H1 (cell line): ENCODE data around the gene GID8. TPM values are rescaled to one million over a fixed set of nuclear protein-coding genes. Genes with fewer than 3 reads are reported as not detected.

Experiments used
- CTCF ChIA-PET: fragments of 300-600 bp; sonication (Branson Sonifier 250); formaldehyde crosslinking; loops from one replicate; lab custom pipeline; 2021; ENCODE audit not compliant: partially characterized antibody; lab: Charles Lee
- POLR2A ChIA-PET: fragments of 300-600 bp; sonication (Branson Sonifier 250); formaldehyde crosslinking; loops from one replicate; lab custom pipeline; 2021; ENCODE audit warnings: inconsistent platforms; ENCODE audit not compliant: partially characterized antibody; lab: Charles Lee
- DNase-seq, 2 experiments: peaks; one replicate each; pipeline versions ENCODE4 v3.0.0 to v3.0.0-alpha.2; 2010 to 2022; ENCODE audit warnings: low spot score in 2 of 2, low read depth in 1 of 2, mixed read lengths in 1 of 2
- FAIRE-seq: peaks from 2 replicates; lab custom pipeline; 2011; peaks lifted over from hg19 to GRCh38; lab: Jason Lieb, UNC
- H2AFZ ChIP-seq: 2 replicates; pipeline ENCODE4 v1.8.1; 2012; ENCODE audit warnings: low read length, inconsistent platforms
- H2AK5ac ChIP-seq: 2 replicates; pipeline ENCODE4 v1.6.1; 2013; ENCODE audit warnings: low read depth, low read length
- H2BK120ac ChIP-seq: replicated peaks from 2 replicates; pipeline ENCODE3; 2013; ENCODE audit warnings: low read depth, low read length, inconsistent platforms
- H2BK12ac ChIP-seq: 2 replicates; pipeline ENCODE4 v1.6.1; 2013; ENCODE audit warnings: low read depth, low read length
- H2BK15ac ChIP-seq: 2 replicates; pipeline ENCODE4 v1.6.1; 2013; ENCODE audit warnings: low read length
- H2BK20ac ChIP-seq: 2 replicates; pipeline ENCODE4 v1.6.1; 2013; ENCODE audit warnings: low read length
- H2BK5ac ChIP-seq: 2 replicates; pipeline ENCODE4 v1.6.1; 2013; ENCODE audit warnings: low read depth, low read length
- H3K14ac ChIP-seq: 2 replicates; pipeline ENCODE4 v1.6.1; 2013; ENCODE audit warnings: inconsistent platforms; ENCODE audit not compliant: insufficient read length
- H3K18ac ChIP-seq: 2 replicates; pipeline ENCODE4 v1.6.1; 2013; ENCODE audit warnings: low read length; ENCODE audit errors: extremely low read depth
- H3K23ac ChIP-seq: 2 replicates; pipeline ENCODE4 v1.6.1; 2013; ENCODE audit warnings: inconsistent platforms; ENCODE audit not compliant: insufficient read length
- H3K23me2 ChIP-seq: 2 replicates; pipeline ENCODE4 v1.6.1; 2013; ENCODE audit warnings: low read depth, low read length
- H3K27ac ChIP-seq: 2 replicates; pipeline ENCODE4 v1.6.1; 2011; ENCODE audit warnings: low read depth, low read length, inconsistent platforms
- H3K27me3 ChIP-seq, 4 experiments: replicated peaks in 1 of 4; 1 replicate in 1 of 4; 2 replicates in 3 of 4; pipeline versions ENCODE4 v1.6.1 to v1.8.1; 2011 to 2013; ENCODE audit warnings: low read length in 3 of 4, mild to moderate bottlenecking in 3 of 4, inconsistent platforms in 2 of 4, mixed read lengths in 2 of 4, moderate library complexity in 1 of 4; ENCODE audit not compliant: control insufficient read depth in 3 of 4, insufficient read depth in 3 of 4; ENCODE audit errors: extremely low read depth in 1 of 4
- H3K36me3 ChIP-seq, 4 experiments: 2 replicates each; pipeline versions ENCODE4 v1.6.1 to v1.8.1; 2011 to 2013; ENCODE audit warnings: mild to moderate bottlenecking in 4 of 4, low read length in 3 of 4, moderate library complexity in 2 of 4, control low read depth in 1 of 4, inconsistent platforms in 1 of 4; ENCODE audit not compliant: insufficient read depth in 4 of 4, control insufficient read depth in 2 of 4
- H3K4ac ChIP-seq: replicated peaks from 2 replicates; pipeline ENCODE3; 2013; ENCODE audit warnings: low read length, low read depth, mixed read lengths, inconsistent platforms; ENCODE audit not compliant: insufficient read length
- H3K4me1 ChIP-seq, 4 experiments: replicated peaks in 1 of 4; 1 replicate in 1 of 4; 2 replicates in 3 of 4; pipeline versions ENCODE4 v1.6.1 to v1.8.1; 2011 to 2013; ENCODE audit warnings: low read length in 3 of 4, inconsistent platforms in 2 of 4, mixed read lengths in 1 of 4; ENCODE audit not compliant: insufficient read depth in 4 of 4, control insufficient read depth in 3 of 4
- H3K4me2 ChIP-seq, 2 experiments: 2 replicates each; pipeline versions ENCODE4 v1.6.1 to v1.8.1; 2011 to 2013; ENCODE audit warnings: low read depth in 2 of 2, low read length in 2 of 2, control low read depth in 1 of 2, inconsistent platforms in 1 of 2, mild to moderate bottlenecking in 1 of 2; ENCODE audit not compliant: insufficient read depth in 1 of 2
- H3K4me3 ChIP-seq, 4 experiments: fragments of 200-600, 300-600 bp in 1 of 4; sonication (generic), shearing (Covaris generic), sonication (Bioruptor Twin) in 1 of 4; 2 replicates each; pipeline versions ENCODE4 v1.5.1 to v1.8.1; 2011 to 2016; ENCODE audit warnings: low read length in 4 of 4, low read depth in 3 of 4, control low read depth in 2 of 4, inconsistent platforms in 2 of 4, mild to moderate bottlenecking in 2 of 4, mixed read lengths in 1 of 4, moderate library complexity in 1 of 4; ENCODE audit not compliant: insufficient read depth in 2 of 4; ENCODE audit errors: extremely low read depth in 1 of 4
- H3K56ac ChIP-seq: replicated peaks from 2 replicates; pipeline ENCODE3; 2013; ENCODE audit warnings: low read depth, mild to moderate bottlenecking, mixed read lengths, low read length, inconsistent platforms; ENCODE audit not compliant: insufficient read length
- H3K79me1 ChIP-seq: 2 replicates; pipeline ENCODE4 v1.6.1; 2013; ENCODE audit warnings: low read depth, low read length, control low read depth
- H3K79me2 ChIP-seq, 2 experiments: 2 replicates each; pipeline versions ENCODE4 v1.6.1 to v1.8.1; 2012 to 2013; ENCODE audit warnings: low read length in 2 of 2, mild to moderate bottlenecking in 2 of 2, inconsistent platforms in 1 of 2; ENCODE audit not compliant: insufficient read depth in 2 of 2, control insufficient read depth in 1 of 2
- H3K9ac ChIP-seq, 4 experiments: replicated peaks in 1 of 4; 1 replicate in 1 of 4; 2 replicates in 3 of 4; pipeline versions ENCODE4 v1.6.1 to v1.8.1; 2011 to 2013; ENCODE audit warnings: low read depth in 3 of 4, low read length in 3 of 4, control low read depth in 2 of 4, mild to moderate bottlenecking in 2 of 4, moderate library complexity in 2 of 4, inconsistent platforms in 1 of 4; ENCODE audit errors: extremely low read depth in 1 of 4
- H3K9me3 ChIP-seq, 2 experiments: 2 replicates each; pipeline versions ENCODE4 v1.6.1 to v1.8.1; 2012 to 2013; ENCODE audit warnings: mild to moderate bottlenecking in 2 of 2, moderate library complexity in 2 of 2, control low read depth in 1 of 2, inconsistent platforms in 1 of 2, low read depth in 1 of 2, low read length in 1 of 2, mixed read lengths in 1 of 2; ENCODE audit not compliant: insufficient read depth in 2 of 2
- H4K20me1 ChIP-seq, 2 experiments: replicated peaks in 1 of 2; 2 replicates each; pipeline versions ENCODE3 to v1.8.1; 2011 to 2013; ENCODE audit warnings: inconsistent platforms in 2 of 2, low read length in 2 of 2, mild to moderate bottlenecking in 1 of 2; ENCODE audit not compliant: insufficient read depth in 2 of 2, control insufficient read depth in 1 of 2
- H4K5ac ChIP-seq: 2 replicates; pipeline ENCODE4 v1.6.1; 2013; ENCODE audit warnings: low read length, low read depth, mixed read lengths, inconsistent platforms; ENCODE audit not compliant: insufficient read length
- H4K8ac ChIP-seq: 2 replicates; pipeline ENCODE4 v1.8.0; 2013; ENCODE audit warnings: mild to moderate bottlenecking, moderate library complexity, low read length, inconsistent platforms; ENCODE audit not compliant: insufficient read depth; ENCODE audit errors: extremely low read depth
- H4K91ac ChIP-seq: replicated peaks from 2 replicates; pipeline ENCODE3; 2013; ENCODE audit warnings: low read length, mixed read lengths, inconsistent platforms; ENCODE audit not compliant: insufficient read length
- CHD1 ChIP-seq: IDR thresholded peaks from 2 replicates; pipeline ENCODE4 v1.6.1; 2012; ENCODE audit warnings: low read depth, low read length, improper control_type of control experiment
- EP300 ChIP-seq, 2 experiments: IDR thresholded peaks; 1 replicate in 1 of 2; 2 replicates in 1 of 2; pipeline ENCODE4 v1.6.1; 2011 to 2012; ENCODE audit warnings: low read depth in 2 of 2, low read length in 2 of 2, mild to moderate bottlenecking in 2 of 2, borderline replicate concordance in 1 of 2, inconsistent platforms in 1 of 2, moderate library complexity in 1 of 2
- EZH2 ChIP-seq: fragments of 200-600 bp; sonication (generic); IDR thresholded peaks from 2 replicates; pipeline ENCODE4 v1.7.1; 2012; ENCODE audit warnings: low read depth, mild to moderate bottlenecking, moderate library complexity, low read length, inconsistent platforms; ENCODE audit not compliant: severe bottlenecking
- GABPA ChIP-seq: IDR thresholded peaks from 2 replicates; pipeline ENCODE4 v1.6.1; 2011; ENCODE audit warnings: mild to moderate bottlenecking, low read length, moderate library complexity, borderline replicate concordance; ENCODE audit not compliant: insufficient read depth
- GTF2F1 ChIP-seq: IDR thresholded peaks from 2 replicates; pipeline ENCODE4 v1.6.1; 2012; ENCODE audit warnings: low read depth, low read length, improper control_type of control experiment, borderline replicate concordance
- JUN ChIP-seq: IDR thresholded peaks from 2 replicates; pipeline ENCODE4 v1.6.1; 2011; ENCODE audit warnings: low read depth, mild to moderate bottlenecking, improper control_type of control experiment, low read length
- JUND ChIP-seq: IDR thresholded peaks from 2 replicates; pipeline ENCODE4 v1.6.1; 2011; ENCODE audit warnings: mild to moderate bottlenecking, improper control_type of control experiment, low read length
- POLR2AphosphoS5 ChIP-seq: IDR thresholded peaks from 2 replicates; pipeline ENCODE4 v1.6.1; 2011; ENCODE audit warnings: low read depth, low read length
- RFX5 ChIP-seq: IDR thresholded peaks from 2 replicates; pipeline ENCODE4 v1.6.1; 2011; ENCODE audit warnings: low read depth, low read length, improper control_type of control experiment, borderline replicate concordance
- SUZ12 ChIP-seq: fragments of 200-600 bp; sonication (generic); IDR thresholded peaks from 2 replicates; pipeline ENCODE4 v1.6.1; 2012; ENCODE audit warnings: mild to moderate bottlenecking, inconsistent platforms, low read length, moderate library complexity, mixed read lengths
- TEAD4 ChIP-seq: IDR thresholded peaks from 2 replicates; pipeline ENCODE4 v1.6.1; 2012; ENCODE audit warnings: low read depth, low read length, inconsistent platforms, mixed read lengths
- WGBS, 2 experiments: shearing (Covaris generic) in 1 of 2; methylation state at CpG; one replicate each; pipeline versions ENCODE4 v1.1.6 to v1.1.7; 2013 to 2015; ENCODE audit warnings: low lambda C conversion rate in 2 of 2, mixed read lengths in 2 of 2, inconsistent platforms in 1 of 2, low coverage in 1 of 2, missing lambda C conversion rate in 1 of 2; ENCODE audit not compliant: insufficient replicate concordance in 2 of 2, insufficient coverage in 1 of 2, insufficient read length in 1 of 2; ENCODE audit errors: extremely low coverage in 1 of 2, missing lambda C conversion rate in 1 of 2; 5-methylcytosine and 5-hydroxymethylcytosine counted together
- polyA plus RNA-seq, 7 experiments: library from polyadenylated mRNA; depleted of rRNA in 3 of 7; stranded (reverse) in 5 of 7; unstranded in 2 of 7; fragments of >200 nt in 5 of 7; fragments of 200-250 nt in 2 of 7; gene quantifications; 1 replicate in 5 of 7; 2 replicates in 1 of 7; 4 replicates in 1 of 7; pipeline versions ENCODE4 v1.2.1 to v1.2.3, GENCODE V29; 2011 to 2013; ENCODE audit warnings: missing spikeins in 2 of 7, mixed read lengths in 2 of 7
- total RNA-seq: library from RNA; stranded (reverse); fragmentation: NEBNext Ultra II Directional; extraction: Animal tissue kit (Norgen Biotek cat#: 25700); gene quantifications from 2 replicates; pipeline ENCODE4 v1.2.1, GENCODE V29; 2021

GID8 gene
- total and polyA plus RNA-seq, 2 of the 8 experiments (the other 6 are each of a cell fraction or from before 2014, with no cell fraction given), result 39.7 to 72.9 TPM

- POLR2A ChIA-PET, result interaction anchor here (0.8 to 1.5 kb wide), 7 partner anchors 9 to 77 kb away, joined by 3 to 4 read pairs (median 3); partner anchors contain the start of gene GID8
- no peak for TF ChIP-seq GTF2F1
- no peak for TF ChIP-seq EZH2
- no peak for TF ChIP-seq GABPA
- no peak for TF ChIP-seq JUN
- TF ChIP-seq RFX5, result no peak
- TF ChIP-seq JUND, result no peak
- TF ChIP-seq POLR2AphosphoS5, result no peak
- no peak for TF ChIP-seq TEAD4
- TF ChIP-seq CHD1, result no peak
- TF ChIP-seq SUZ12, result no peak
- TF ChIP-seq EP300 (IDR thresholded peaks at IDR 0.05; ENCODE audit: borderline replicate concordance in 1 of 2, low read depth in 2 of 2, low read length in 2 of 2), result no peak
These were observed 18.6 kb downstream of the GID8 start for GRCh38 chr20:62956387-62957135.

More at GRCh38 chr20:62956387-62957135, 18.6 kb downstream of the GID8 start:
- H3K36me3 ChIP-seq, result peaks cover 3 to 6% (median 5%) of the 10 kb centered on the region in 4 experiments; a peak in 5 of 8 replicates
- WGBS, 2 experiments, result 91% methylated on average over 24 of the region's 25 CpGs; no CpG with 5 or more reads in 1 of the 2 experiments
- H2BK12ac ChIP-seq, result no peak overlapping the region
- H3K4me3 ChIP-seq, result no peak overlapping the region
- no peak overlapping the region for H4K8ac ChIP-seq
- H2BK20ac ChIP-seq, result no peak overlapping the region
- no peak overlapping the region for H4K5ac ChIP-seq
- no peak overlapping the region for H4K91ac ChIP-seq
- no peak overlapping the region for H3K14ac ChIP-seq
- H3K23ac ChIP-seq, result no peak overlapping the region
- no peak overlapping the region for H3K9ac ChIP-seq
- no peak overlapping the region for H2BK15ac ChIP-seq
- H3K4me2 ChIP-seq, result no peak overlapping the region
- H3K4ac ChIP-seq, result no peak overlapping the region
- CTCF ChIA-PET, result interaction anchor here (0.6 to 2.9 kb wide), 8 partner anchors 16 to 75 kb away, joined by 3 to 6 read pairs (median 3); partner anchors contain the start of gene DIDO1
- peaks cover 11% of the 10 kb centered on the region; the same call in 1 of the 2 replicates for H3K23me2 ChIP-seq
- H2BK5ac ChIP-seq, result no peak overlapping the region
- H4K20me1 ChIP-seq, result peaks cover 4 to 12% of the 10 kb centered on the region in 2 experiments
- FAIRE-seq (no peak), DNase-seq (no peak)
- H3K9me3 ChIP-seq, result no peaks in the 10 kb centered on the region
- H3K27me3 ChIP-seq, result no peaks in the 10 kb centered on the region
- H2AFZ ChIP-seq, result no peak overlapping the region
- H3K79me1 ChIP-seq, result peaks cover 3% of the 10 kb centered on the region; the same call in 1 of the 2 replicates
- H3K27ac ChIP-seq, result no peak overlapping the region
- no peak overlapping the region for H3K56ac ChIP-seq
- H2BK120ac ChIP-seq, result no peak overlapping the region
- no peak overlapping the region for H3K18ac ChIP-seq
- H2AK5ac ChIP-seq, result no peak overlapping the region
- H3K79me2 ChIP-seq, result peaks cover 0 to 9% of the 10 kb centered on the region in 2 experiments; a peak in 1 of 4 replicates
- peaks cover 2 to 23% (median 19%) of the 10 kb centered on the region in 4 experiments for H3K4me1 ChIP-seq
